Measurements from ENCODE around the gene BORCS6.

GRCh38 chr17:8225813-8226535, 36.0 kb upstream of the BORCS6 start:
- TF ChIP-seq POLR2A (IDR thresholded peaks at IDR 0.05; ENCODE audit: low read depth, low read length) (no peak), CTCF (conservative IDR thresholded peaks at IDR 0.05; ENCODE audit: low read depth, low read length) (no peak), RAD21 (IDR thresholded peaks at IDR 0.05; ENCODE audit: low read length) (no peak), RFX5 (IDR thresholded peaks at IDR 0.05; ENCODE audit: low read depth, low read length) (no peak), MAFK (IDR thresholded peaks at IDR 0.05; ENCODE audit: low read depth, low read length) (no peak)

Data from IMR-90 (cell line).